Smooth muscle cell (in vitro differentiated cells): ENCODE results near the gene WLS. TPM values are rescaled to one million over a fixed set of nuclear protein-coding genes. Genes with fewer than 3 reads are reported as not detected.

Experiments
- DNase-seq: peaks from one replicate; lab custom pipeline; 2025; ENCODE audit not compliant: unreplicated experiment; lab: John Stamatoyannopoulos, UW
- H2AFZ ChIP-seq: fragments of 200-600 bp; sonication (generic); 2 replicates; pipeline ENCODE4 v1.6.0; 2016; ENCODE audit warnings: antibody characterized with exemption, low read depth, mild to moderate bottlenecking
- H3F3A ChIP-seq: fragments of 200-600 bp; sonication (generic); 2 replicates; pipeline ENCODE4 v1.6.0; 2017; ENCODE audit warnings: antibody characterized with exemption, low read depth
- H3K27ac ChIP-seq: fragments of 200-600 bp; sonication (generic); 2 replicates; pipeline ENCODE4 v1.5.1; 2016; ENCODE audit warnings: low read depth, mild to moderate bottlenecking
- H3K27me3 ChIP-seq: fragments of 200-600 bp; sonication (generic); 2 replicates; pipeline ENCODE4 v1.6.1; 2016; ENCODE audit warnings: low read depth, mild to moderate bottlenecking
- H3K36me3 ChIP-seq: fragments of 200-600 bp; sonication (generic); 2 replicates; pipeline ENCODE4 v1.5.1; 2016; ENCODE audit warnings: low read depth
- H3K4me1 ChIP-seq: fragments of 200-600 bp; sonication (generic); 2 replicates; pipeline ENCODE4 v1.5.1; 2016; ENCODE audit warnings: low read depth
- H3K4me2 ChIP-seq: fragments of 200-600 bp; sonication (generic); 2 replicates; pipeline ENCODE4 v1.6.0; 2016; ENCODE audit warnings: mild to moderate bottlenecking
- H3K4me3 ChIP-seq: fragments of 200-600 bp; sonication (generic); 2 replicates; pipeline ENCODE4 v1.5.1; 2016; ENCODE audit warnings: mild to moderate bottlenecking
- H3K79me2 ChIP-seq: fragments of 200-600 bp; sonication (generic); 2 replicates; pipeline ENCODE4 v1.6.0; 2016; ENCODE audit warnings: low read depth, mild to moderate bottlenecking
- H3K9ac ChIP-seq: fragments of 200-600 bp; sonication (generic); 2 replicates; pipeline ENCODE4 v1.6.0; 2016; ENCODE audit warnings: low read depth
- H3K9me3 ChIP-seq: fragments of 200-600 bp; sonication (generic); replicated peaks from 2 replicates; pipeline ENCODE4 v1.5.1; 2016; ENCODE audit warnings: low read depth
- H4K20me1 ChIP-seq: fragments of 200-600 bp; sonication (generic); 2 replicates; pipeline ENCODE4 v1.6.0; 2016; ENCODE audit warnings: low read depth
- CTCF ChIP-seq: fragments of 200-600 bp; sonication (generic); IDR thresholded peaks from 2 replicates; pipeline ENCODE4 v1.5.1; 2017; ENCODE audit warnings: borderline replicate concordance, mild to moderate bottlenecking, antibody characterized with exemption; ENCODE audit not compliant: insufficient read depth, poor library complexity, severe bottlenecking
- WGBS: methylation state at CpG from one replicate; pipeline ENCODE4 v1.1.7; 2016; ENCODE audit warnings: low lambda C conversion rate; 5-methylcytosine and 5-hydroxymethylcytosine counted together
- polyA plus RNA-seq: library from polyadenylated mRNA; unstranded; fragments of >200 nt; fragmentation: Nextera tagmentation; extraction: Ambion mirVana; gene quantifications from 2 replicates; pipeline ENCODE4 v1.2.1, GENCODE V29; 2016
- total RNA-seq: library from RNA; depleted of rRNA; stranded (reverse); fragments of >200 nt; gene quantifications from 2 replicates; pipeline ENCODE4 v1.2.3, GENCODE V29; 2014

The WLS gene
- total and polyA plus RNA-seq, 2 experiments from 2014 or later: 58.1 to 112 TPM

DNA sequence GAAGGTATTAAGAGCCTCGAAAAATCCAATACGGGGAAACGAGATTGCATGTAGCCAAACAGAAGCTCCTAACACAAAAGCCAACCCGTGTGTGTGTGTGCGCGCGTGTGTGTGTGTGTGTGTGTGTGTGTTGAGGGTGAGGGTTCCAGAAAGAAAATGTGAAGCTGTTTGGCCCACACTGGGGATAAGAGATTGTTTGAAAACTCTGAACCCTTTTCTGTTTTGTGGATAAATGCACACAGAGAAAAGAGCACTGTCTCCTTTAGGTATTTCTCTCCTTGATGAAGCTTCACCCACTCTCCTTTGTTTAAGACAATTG, 1.9 kb downstream of the WLS start:
- no peaks in the 10 kb centered on the region for H3K27me3 ChIP-seq
- TF ChIP-seq CTCF: no peak
- no peaks in the 10 kb centered on the region for H3K36me3 ChIP-seq
- H3K27ac ChIP-seq: no peak overlapping the region
- no peaks in the 10 kb centered on the region for H3K9me3 ChIP-seq
- no peak for DNase-seq
- H4K20me1 ChIP-seq: peaks cover 17% of the 10 kb centered on the region
- H3K4me3 ChIP-seq: peak overlapping the region; percentile 97
- no peak overlapping the region for H3K9ac ChIP-seq
- H2AFZ ChIP-seq: peak overlapping the region; percentile 52
- H3F3A ChIP-seq: peaks cover 9% of the 10 kb centered on the region
- peaks cover 29% of the 10 kb centered on the region for H3K4me1 ChIP-seq
- peak overlapping the region; percentile 99 for H3K4me2 ChIP-seq
- peaks cover 38% of the 10 kb centered on the region for H3K79me2 ChIP-seq
- WGBS: 10% methylated on average over 7 of the region's 7 CpGs

GRCh38 chr1:68229650-68230483, 2.5 kb downstream of the WLS start:
- Histone ChIP-seq H3K4me1 (peaks cover 35% of the 10 kb centered on the region), H3K4me2 (peak overlapping the region; percentile 99), H3F3A (peaks cover 9% of the 10 kb centered on the region), H3K79me2 (peaks cover 44% of the 10 kb centered on the region), H3K9ac (no peak overlapping the region), H3K36me3 (no peaks in the 10 kb centered on the region), H3K4me3 (peak overlapping the region; percentile 97), H4K20me1 (peaks cover 17% of the 10 kb centered on the region), H3K9me3 (no peaks in the 10 kb centered on the region), H2AFZ (no peak overlapping the region), H3K27ac (peak overlapping the region; percentile 5), H3K27me3 (no peaks in the 10 kb centered on the region)
- DNase-seq: no peak
- no peak for TF ChIP-seq CTCF
- 49% methylated on average over 7 of the region's 7 CpGs for WGBS

DNA sequence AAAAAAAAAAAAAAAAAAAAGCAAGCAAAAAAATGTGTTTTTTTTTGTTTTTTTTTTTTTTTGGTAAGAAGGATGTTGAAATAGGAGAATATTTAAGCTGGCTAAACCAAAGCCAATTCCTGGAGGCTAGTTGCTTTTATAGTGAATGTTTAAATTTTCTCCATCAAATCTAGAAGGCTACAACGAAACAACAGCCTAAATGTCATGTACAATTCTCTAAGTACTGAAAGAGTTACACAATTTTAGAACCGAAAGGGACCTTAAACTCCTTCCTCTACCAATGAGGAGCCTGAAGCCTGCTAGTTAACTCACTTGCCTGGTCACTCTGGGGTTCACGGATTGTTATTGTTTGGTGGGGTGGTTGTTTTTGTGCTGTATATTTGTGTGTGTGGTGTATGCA, 3.5 kb downstream of the WLS start:
- peak overlapping the region; percentile 5 for H3K27ac ChIP-seq
- no peaks in the 10 kb centered on the region for H3K27me3 ChIP-seq
- no peak for TF ChIP-seq CTCF
- peaks cover 9% of the 10 kb centered on the region for H3F3A ChIP-seq
- H3K4me1 ChIP-seq: peaks cover 43% of the 10 kb centered on the region
- peak overlapping the region; percentile 97 for H3K4me3 ChIP-seq
- H3K9ac ChIP-seq: no peak overlapping the region
- no peak for DNase-seq
- no peaks in the 10 kb centered on the region for H3K36me3 ChIP-seq
- H4K20me1 ChIP-seq: peaks cover 17% of the 10 kb centered on the region
- no peaks in the 10 kb centered on the region for H3K9me3 ChIP-seq
- WGBS: 52% methylated on average over 3 of the region's 3 CpGs
- no peak overlapping the region for H2AFZ ChIP-seq
- H3K4me2 ChIP-seq: peak overlapping the region; percentile 99
- H3K79me2 ChIP-seq: peaks cover 50% of the 10 kb centered on the region

- Histone ChIP-seq H2AFZ (no peak overlapping the region), H3F3A (peaks cover 6% of the 10 kb centered on the region), H3K4me3 (no peak overlapping the region), H3K27ac (no peak overlapping the region), H3K4me1 (peaks cover 50% of the 10 kb centered on the region), H3K27me3 (no peaks in the 10 kb centered on the region), H3K4me2 (no peak overlapping the region), H3K79me2 (peaks cover 56% of the 10 kb centered on the region), H3K36me3 (no peaks in the 10 kb centered on the region), H3K9ac (no peak overlapping the region), H3K9me3 (no peaks in the 10 kb centered on the region), H4K20me1 (peaks cover 17% of the 10 kb centered on the region)
- DNase-seq: no peak
- no peak for TF ChIP-seq CTCF
These were observed 4.7 kb downstream of the WLS start for GRCh38 chr1:68227598-68227997.
